Measurements from ENCODE around the gene CCDC102A.
"Not testable (repeated sequence)": the region's sequence is repeated elsewhere in the genome, so short reads cannot be mapped to it uniquely, and the experiment has no call there.

GRCh38 chr16:57568772-57569171 lies 32.4 kb upstream of the CCDC102A start:
- not testable (repeated sequence) for TF ChIP-seq GPN1 (CRISPR knock-in tag; IDR thresholded peaks at IDR 0.05; ENCODE audit: borderline replicate concordance); KDM5A (IDR thresholded peaks at IDR 0.05; ENCODE audit: borderline replicate concordance, low read length); POLR2AphosphoS5 (IDR thresholded peaks at IDR 0.05; ENCODE audit: low read depth, low read length); JUN (CRISPR knock-in tag; IDR thresholded peaks at IDR 0.05); SMC3 (IDR thresholded peaks at IDR 0.05; ENCODE audit: low read length)

Data from HepG2 (cell line).